BLaER1 treated with 17β-estradiol and CSF1 and Interleukin-3, amounts not matched to agents 10 nM and 100 nM (cell line): Measurements from ENCODE around the gene MN1.

Experiments
- H3K27ac ChIP-seq, 11 experiments: shearing (Covaris generic); formaldehyde crosslinking; 2 replicates each; pipeline ENCODE4 v1.8.1; 2022
- H3K27me3 ChIP-seq, 11 experiments: shearing (Covaris generic); formaldehyde crosslinking; 2 replicates each; pipeline ENCODE4 v1.8.1; 2022
- H3K36me3 ChIP-seq, 11 experiments: shearing (Covaris generic); formaldehyde crosslinking; 2 replicates each; pipeline ENCODE4 v1.8.1; 2022
- H3K4me1 ChIP-seq, 10 experiments: shearing (Covaris generic); formaldehyde crosslinking; 2 replicates each; pipeline ENCODE4 v1.8.1; 2022
- H3K4me2 ChIP-seq, 11 experiments: shearing (Covaris generic); formaldehyde crosslinking; 2 replicates each; pipeline ENCODE4 v1.8.1; 2022
- H3K4me3 ChIP-seq, 10 experiments: shearing (Covaris generic); formaldehyde crosslinking; 2 replicates each; pipeline ENCODE4 v1.8.1; 2022
- H3K9ac ChIP-seq, 11 experiments: shearing (Covaris generic); formaldehyde crosslinking; 2 replicates each; pipeline ENCODE4 v1.8.1; 2022
- H3K9me3 ChIP-seq, 11 experiments: shearing (Covaris generic); formaldehyde crosslinking; replicated peaks in 1 of 11; 2 replicates each; pipeline ENCODE4 v1.8.1; 2022
- H4K20me1 ChIP-seq, 11 experiments: shearing (Covaris generic); formaldehyde crosslinking; 2 replicates each; pipeline ENCODE4 v1.8.1; 2022
- Cebpa-rat ChIP-seq, 11 experiments: shearing (Covaris generic); IDR thresholded peaks; 2 replicates each; pipeline ENCODE4 v1.8.1; 2022

The MN1 gene

DNA sequence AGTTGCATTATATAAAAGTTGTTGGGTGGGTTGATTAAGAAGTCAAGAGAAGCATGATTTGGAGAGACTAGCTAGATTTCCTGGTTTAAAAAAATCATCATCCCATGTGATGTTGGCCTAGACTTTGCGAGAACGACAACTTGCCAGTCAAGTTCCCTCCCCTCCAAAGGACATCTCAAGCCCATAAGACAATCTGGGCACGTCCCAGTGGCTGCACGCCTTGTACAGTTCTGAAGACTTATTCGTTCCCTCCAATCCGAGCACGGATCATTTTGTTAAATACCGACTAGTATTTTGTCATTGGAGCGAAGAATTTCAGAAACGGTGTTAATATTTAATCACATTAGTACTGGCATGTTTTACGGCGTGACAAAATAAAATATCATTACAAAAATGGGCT, 8.0 kb downstream of the MN1 start:
- no peak for TF ChIP-seq Cebpa-rat (IDR thresholded peaks at IDR 0.05)
- Histone ChIP-seq H3K27me3 (no peaks in the 10 kb centered on the region), H3K36me3 (no peaks in the 10 kb centered on the region; a peak in 1 of 22 replicates), H3K9me3 (peaks cover 0 to 16% (median 6%) of the 10 kb centered on the region in 11 experiments; a peak in 7 of 22 replicates), H3K9ac (no peak overlapping the region), H4K20me1 (peaks cover 0 to 6% (median 0%) of the 10 kb centered on the region in 11 experiments; a peak in 2 of 22 replicates), H3K4me1 (peaks cover 4 to 28% (median 20%) of the 10 kb centered on the region in 10 experiments; a peak in 19 of 20 replicates), H3K4me3 (no peak overlapping the region), H3K4me2 (no peak overlapping the region), H3K27ac (no peak overlapping the region)

- no peaks in the 10 kb centered on the region; a peak in 1 of 22 replicates for H4K20me1 ChIP-seq
- H3K4me3 ChIP-seq, result no peak overlapping the region
- peaks cover 4 to 28% (median 20%) of the 10 kb centered on the region in 10 experiments; a peak in 19 of 20 replicates for H3K4me1 ChIP-seq
- no peaks in the 10 kb centered on the region; a peak in 1 of 22 replicates for H3K36me3 ChIP-seq
- H3K27me3 ChIP-seq, result no peaks in the 10 kb centered on the region
- TF ChIP-seq Cebpa-rat (IDR thresholded peaks at IDR 0.05), result no peak
- no peak overlapping the region for H3K27ac ChIP-seq
- H3K4me2 ChIP-seq, result no peak overlapping the region
- H3K9me3 ChIP-seq, result peaks cover 0 to 6% (median 3%) of the 10 kb centered on the region in 11 experiments; a peak in 7 of 22 replicates
- no peak overlapping the region for H3K9ac ChIP-seq
Observed at GRCh38 chr22:27792452-27793161, 8.9 kb downstream of the MN1 start.

GRCh38 chr22:27791859-27792241, 9.7 kb downstream of the MN1 start:
- Histone ChIP-seq H3K9ac (no peak overlapping the region), H3K4me1 (peaks cover 4 to 28% (median 20%) of the 10 kb centered on the region in 10 experiments; a peak in 19 of 20 replicates), H3K4me3 (no peak overlapping the region), H3K36me3 (no peaks in the 10 kb centered on the region), H3K27me3 (no peaks in the 10 kb centered on the region), H4K20me1 (no peaks in the 10 kb centered on the region; a peak in 1 of 22 replicates), H3K9me3 (peaks cover 0 to 1% (median 0%) of the 10 kb centered on the region in 11 experiments; a peak in 2 of 22 replicates), H3K27ac (no peak overlapping the region), H3K4me2 (peak overlapping the region in 1 of 11 experiments; percentile 56; a peak in 2 of 22 replicates)
- TF ChIP-seq Cebpa-rat (IDR thresholded peaks at IDR 0.05), result no peak

- Histone ChIP-seq H3K9me3 (no peaks in the 10 kb centered on the region), H3K27ac (peak overlapping the region in 1 of 11 experiments; percentile 43; a peak in 1 of 22 replicates), H3K27me3 (no peaks in the 10 kb centered on the region), H3K4me1 (peaks cover 4 to 28% (median 20%) of the 10 kb centered on the region in 10 experiments; a peak in 19 of 20 replicates), H3K4me2 (peak overlapping the region; percentile 23 to 67 (median 56); a peak in 20 of 22 replicates), H4K20me1 (no peaks in the 10 kb centered on the region; a peak in 1 of 22 replicates), H3K9ac (peak overlapping the region in 1 of 11 experiments; percentile 22; a peak in 2 of 22 replicates), H3K36me3 (no peaks in the 10 kb centered on the region), H3K4me3 (no peak overlapping the region)
- TF ChIP-seq Cebpa-rat (IDR thresholded peaks at IDR 0.05), result no peak
Observed at GRCh38 chr22:27791159-27791858, 10.2 kb downstream of the MN1 start.

GRCh38 chr22:27790376-27791158, 11.0 kb downstream of the MN1 start:
- no peaks in the 10 kb centered on the region for H3K27me3 ChIP-seq
- H3K4me3 ChIP-seq, result no peak overlapping the region
- H3K27ac ChIP-seq, result peak overlapping the region in 1 of 11 experiments; percentile 43; a peak in 1 of 22 replicates
- no peaks in the 10 kb centered on the region; a peak in 1 of 22 replicates for H4K20me1 ChIP-seq
- H3K9me3 ChIP-seq, result no peaks in the 10 kb centered on the region
- H3K36me3 ChIP-seq, result no peaks in the 10 kb centered on the region
- H3K9ac ChIP-seq, result peak overlapping the region in 1 of 11 experiments; percentile 22; a peak in 2 of 22 replicates
- peak overlapping the region; percentile 23 to 67 (median 56); a peak in 20 of 22 replicates for H3K4me2 ChIP-seq
- peaks cover 4 to 32% (median 20%) of the 10 kb centered on the region in 10 experiments; a peak in 19 of 20 replicates for H3K4me1 ChIP-seq
- TF ChIP-seq Cebpa-rat (IDR thresholded peaks at IDR 0.05), result no peak

GRCh38 chr22:27788500-27789288, 12.9 kb downstream of the MN1 start:
- H4K20me1 ChIP-seq, result no peaks in the 10 kb centered on the region; a peak in 1 of 22 replicates
- H3K9me3 ChIP-seq, result no peaks in the 10 kb centered on the region
- H3K9ac ChIP-seq, result no peak overlapping the region
- H3K4me2 ChIP-seq, result no peak overlapping the region
- no peak overlapping the region for H3K27ac ChIP-seq
- H3K4me1 ChIP-seq, result peaks cover 4 to 26% (median 17%) of the 10 kb centered on the region in 10 experiments; a peak in 19 of 20 replicates
- no peaks in the 10 kb centered on the region for H3K27me3 ChIP-seq
- no peak for TF ChIP-seq Cebpa-rat (IDR thresholded peaks at IDR 0.05)
- H3K36me3 ChIP-seq, result no peaks in the 10 kb centered on the region
- H3K4me3 ChIP-seq, result no peak overlapping the region

- Histone ChIP-seq H3K27ac (no peak overlapping the region), H3K9me3 (no peaks in the 10 kb centered on the region), H3K27me3 (no peaks in the 10 kb centered on the region), H3K36me3 (no peaks in the 10 kb centered on the region), H3K4me2 (no peak overlapping the region), H3K4me3 (no peak overlapping the region), H4K20me1 (no peaks in the 10 kb centered on the region; a peak in 1 of 22 replicates), H3K9ac (no peak overlapping the region), H3K4me1 (peaks cover 4 to 26% (median 17%) of the 10 kb centered on the region in 10 experiments; a peak in 19 of 20 replicates)
- no peak for TF ChIP-seq Cebpa-rat (IDR thresholded peaks at IDR 0.05)
Observed at GRCh38 chr22:27786965-27787364, 14.6 kb downstream of the MN1 start.
